Measurements from ENCODE around the gene FLT1.

The FLT1 gene

DNA sequence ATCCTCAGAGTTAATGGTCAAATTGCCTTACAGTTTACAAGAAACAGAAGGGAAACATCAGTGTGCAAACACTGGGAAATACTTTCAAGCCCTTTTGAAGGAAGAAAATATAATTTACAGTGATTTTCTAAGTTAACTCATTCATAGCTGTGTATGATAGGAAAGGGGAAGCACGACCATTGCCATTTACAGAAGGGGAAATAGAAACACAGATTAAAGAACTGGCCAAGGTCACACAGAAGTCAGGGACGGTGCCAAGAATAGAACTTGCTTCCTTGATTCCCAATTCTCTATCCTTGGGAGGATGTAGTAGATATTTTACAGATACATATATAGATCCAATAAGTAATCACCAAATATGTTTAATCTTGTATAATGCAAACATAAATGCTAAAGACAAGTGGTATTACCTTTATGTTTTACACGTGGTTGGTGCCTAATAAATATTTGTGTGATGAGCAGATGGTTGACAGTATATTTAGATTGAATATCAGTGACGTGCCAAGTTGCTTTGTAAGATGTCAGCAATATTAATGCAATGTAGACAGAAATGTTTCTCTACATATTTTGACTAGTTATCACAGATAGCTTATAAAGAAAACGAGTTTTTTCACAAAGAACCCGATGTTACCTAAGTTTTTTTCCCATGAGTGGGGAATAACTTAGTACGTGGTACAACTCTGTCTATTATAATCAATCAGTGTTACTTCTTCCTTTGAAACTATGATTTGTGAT lies 73.1 kb downstream of the FLT1 start:
- no peak for DNase-seq

DNA sequence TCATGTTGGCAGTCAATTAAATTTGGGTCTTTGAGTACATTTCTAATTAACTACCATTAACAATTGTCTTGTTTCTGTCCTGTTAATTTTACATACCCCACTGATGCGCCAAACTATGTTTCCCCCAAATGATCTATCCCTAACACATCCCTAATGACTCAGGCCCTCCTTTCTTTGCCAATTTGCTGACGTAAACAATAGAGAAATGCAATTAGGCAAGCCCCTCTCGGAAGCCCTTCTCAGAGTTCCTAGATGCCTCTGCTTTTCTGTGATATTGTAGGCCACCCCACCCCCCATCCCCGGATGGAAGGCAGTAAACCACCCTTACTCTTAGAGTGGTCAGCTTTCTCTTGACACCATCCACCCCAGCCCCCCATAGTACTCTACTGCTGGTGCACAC lies 74.2 kb downstream of the FLT1 start:
- DNase-seq = no peak

DNA sequence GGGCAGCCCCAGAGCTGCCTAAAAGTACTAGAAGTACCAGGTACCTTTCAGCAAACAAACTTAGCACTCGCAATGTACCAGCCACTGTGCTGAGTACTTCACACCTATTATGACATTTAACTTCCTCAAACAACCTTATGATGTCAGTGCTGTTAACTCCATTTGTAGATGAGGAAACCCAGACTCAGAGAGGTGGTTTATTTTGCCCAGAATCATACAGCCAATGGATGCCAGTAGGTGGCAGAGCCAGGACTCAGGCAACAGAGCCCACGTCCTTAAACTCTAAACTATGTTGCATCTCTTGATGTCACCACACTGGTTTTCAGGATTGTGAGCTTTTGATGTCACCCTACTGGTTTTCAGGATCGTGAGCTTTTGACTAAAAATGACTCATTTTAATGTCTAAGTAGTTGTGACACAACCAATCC lies 78.9 kb downstream of the FLT1 start:
- no peak for DNase-seq

DNA sequence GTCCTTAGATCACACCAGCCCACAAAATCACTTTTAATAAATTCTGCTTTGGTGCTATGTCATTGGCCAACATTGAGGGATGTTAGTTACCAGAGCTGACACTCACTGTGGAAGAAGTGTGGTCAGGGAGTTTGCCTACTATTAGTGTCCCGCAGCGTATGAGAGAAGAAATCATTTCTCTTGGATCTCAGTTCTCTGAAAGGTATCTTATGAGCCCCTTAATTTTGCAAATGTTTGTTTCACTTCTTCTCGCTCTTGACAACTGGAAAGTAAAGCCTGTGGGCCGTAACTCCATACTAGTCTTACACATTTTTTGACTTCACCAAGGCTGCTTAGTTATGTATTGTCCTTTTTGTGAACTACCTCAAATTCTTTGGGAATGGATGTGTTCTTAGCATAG lies 80.9 kb downstream of the FLT1 start:
- no peak for DNase-seq

DNA sequence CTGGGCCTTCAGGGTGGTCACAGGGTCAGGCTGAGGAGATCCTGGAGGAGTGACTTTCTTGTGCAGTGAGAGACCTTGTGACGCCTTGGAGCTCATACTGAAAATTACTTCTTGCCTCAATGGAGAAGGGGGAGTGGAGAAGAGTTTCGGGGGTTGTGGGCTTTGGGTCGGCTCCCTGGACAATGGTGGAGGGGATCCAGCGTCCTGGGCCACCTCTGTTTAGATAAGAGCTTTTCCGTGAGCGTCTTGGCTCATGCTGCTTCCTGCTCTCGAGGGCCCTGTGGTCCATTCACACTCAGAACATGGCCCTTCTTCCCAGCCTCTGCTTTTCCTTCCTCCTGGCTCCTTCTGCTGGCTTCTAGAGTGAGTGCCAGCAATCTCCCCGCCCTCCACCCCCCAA lies 81.9 kb downstream of the FLT1 start:
- no peak for DNase-seq

DNA sequence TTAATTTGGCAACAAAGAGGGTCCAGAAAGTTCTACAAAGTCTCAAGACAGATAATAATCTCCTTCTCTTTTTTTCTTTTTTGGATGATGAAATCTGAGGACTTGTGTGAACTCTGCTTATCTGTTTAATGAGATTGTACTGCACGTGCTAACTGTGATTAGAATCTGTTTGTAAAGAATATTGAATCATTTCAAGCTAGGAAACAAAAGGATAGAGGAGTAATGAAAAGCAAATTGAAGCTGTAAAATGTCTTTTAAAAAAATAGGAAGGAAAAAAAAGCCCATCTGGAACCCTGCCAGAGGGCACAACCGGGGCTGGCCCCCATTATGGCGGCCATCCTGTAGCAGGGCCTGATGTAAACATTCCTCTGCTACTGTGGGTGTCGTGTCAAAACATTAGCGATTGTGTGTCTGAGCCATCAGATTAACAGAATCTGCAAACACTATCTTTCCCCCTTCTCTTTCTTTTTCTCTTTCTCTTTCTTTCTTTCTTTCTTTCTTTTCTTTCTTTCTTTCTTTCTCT lies 83.0 kb downstream of the FLT1 start:
- no peak for DNase-seq

DNA sequence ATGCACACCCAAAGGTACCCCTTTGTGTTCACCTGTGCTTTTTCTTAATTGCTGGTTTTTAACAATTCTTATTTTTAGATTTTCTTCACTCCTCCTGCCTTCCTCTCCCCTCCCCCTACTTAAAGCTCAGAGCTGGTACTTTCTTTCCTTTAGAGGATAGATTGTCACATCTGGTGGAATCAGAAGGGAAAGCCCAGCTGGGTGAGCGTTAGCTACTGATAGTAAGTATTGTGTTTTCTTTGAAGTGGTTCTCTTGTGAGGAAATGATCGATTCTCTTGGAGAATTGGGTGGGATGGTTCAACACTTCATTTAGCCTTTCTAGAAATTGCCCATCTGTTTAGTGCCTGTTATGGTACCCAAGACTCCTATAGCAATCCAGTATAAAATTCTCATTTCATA lies 84.8 kb downstream of the FLT1 start:
- DNase-seq = no peak

DNA sequence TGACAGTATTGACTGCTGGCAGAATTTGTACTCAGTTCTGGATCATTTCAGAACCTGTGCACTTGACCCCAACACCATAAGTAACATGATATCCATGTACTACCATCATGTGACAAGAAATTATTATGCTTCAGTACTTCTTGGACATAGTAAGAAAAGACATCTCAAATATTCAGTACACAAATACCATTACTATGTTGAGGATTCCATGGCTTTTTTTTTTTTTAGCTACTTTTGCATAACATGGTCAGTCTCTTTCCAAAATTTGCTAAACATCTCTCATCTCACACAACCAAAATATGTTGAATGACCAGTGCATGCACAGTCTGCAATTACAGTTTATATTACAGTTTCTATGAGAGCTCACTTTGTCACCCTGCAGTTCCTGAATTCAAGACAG lies 85.3 kb downstream of the FLT1 start:
- DNase-seq = no peak

DNA sequence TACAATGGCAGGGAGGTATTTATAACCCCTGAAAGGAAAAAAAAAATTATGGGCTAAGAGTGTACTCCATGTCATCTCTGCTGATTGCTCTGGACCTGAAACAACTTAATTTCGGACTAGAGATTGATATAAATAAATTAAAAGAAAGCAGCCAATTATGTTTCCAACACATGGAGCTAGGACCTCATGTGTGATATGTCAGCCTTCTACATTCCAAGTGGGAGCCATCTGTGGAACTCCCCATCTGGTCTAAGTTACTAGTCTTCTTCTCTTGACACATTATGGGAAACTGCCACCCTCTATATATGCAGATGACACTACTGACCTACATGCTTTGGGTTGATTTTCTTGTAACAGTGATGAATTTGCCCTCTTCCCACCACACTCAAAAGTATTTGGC lies 86.1 kb downstream of the FLT1 start:
- DNase-seq = no peak

DNA sequence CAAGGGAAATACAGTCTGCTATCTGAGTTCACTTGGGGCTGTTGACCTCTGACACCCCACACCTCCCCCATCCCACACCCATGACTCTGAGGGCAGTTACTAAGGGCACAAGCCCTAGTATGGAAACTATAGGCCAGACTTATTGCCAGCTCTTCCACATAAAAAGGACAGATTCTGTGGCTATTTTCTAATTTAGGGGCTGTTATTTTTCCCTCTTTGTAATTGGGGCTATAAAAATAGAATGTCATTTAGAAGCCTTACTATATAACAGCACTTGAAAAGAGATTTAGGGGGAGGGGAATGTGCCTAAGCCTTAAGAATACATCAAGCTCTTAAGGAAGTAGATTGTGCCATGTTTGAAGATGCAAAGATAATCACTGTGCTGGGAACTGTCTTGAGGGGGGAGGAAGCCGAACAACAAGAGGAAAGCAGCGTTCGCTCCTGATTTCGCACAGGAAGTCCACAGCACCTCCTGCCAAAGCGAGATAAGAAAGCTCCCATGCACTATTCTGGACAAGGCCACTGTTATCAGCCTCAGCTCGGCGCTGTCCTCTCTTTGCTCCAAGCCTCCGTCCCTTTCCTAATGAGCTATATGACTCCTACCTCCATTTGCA lies 86.6 kb downstream of the FLT1 start:
- DNase-seq = no peak

DNA sequence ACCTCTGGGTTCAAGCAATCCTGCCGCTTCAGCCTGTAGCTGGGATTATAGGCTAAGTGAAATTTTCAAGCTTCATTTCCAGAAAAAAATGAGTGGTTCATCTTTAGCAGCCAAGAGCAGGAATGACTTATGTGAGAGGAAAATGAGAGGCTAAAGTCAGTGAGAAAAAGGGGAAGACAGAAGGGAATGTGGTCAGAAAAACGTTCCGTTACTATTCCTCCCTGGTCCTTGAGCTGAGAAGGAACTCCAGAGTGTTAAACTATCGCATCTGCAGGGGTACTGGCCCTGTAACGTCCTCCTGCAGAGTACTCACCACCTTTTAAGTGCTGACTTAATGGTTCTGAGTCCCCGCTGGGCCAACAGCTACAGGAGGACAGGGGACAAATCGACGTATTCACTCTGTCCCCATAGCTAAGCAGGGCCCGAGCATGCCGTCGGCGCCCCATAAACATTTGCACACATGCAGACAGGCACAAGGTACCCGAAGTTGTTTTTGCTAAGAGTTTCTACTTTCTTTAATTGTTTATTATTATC lies 88.1 kb downstream of the FLT1 start:
- no peak for DNase-seq

DNA sequence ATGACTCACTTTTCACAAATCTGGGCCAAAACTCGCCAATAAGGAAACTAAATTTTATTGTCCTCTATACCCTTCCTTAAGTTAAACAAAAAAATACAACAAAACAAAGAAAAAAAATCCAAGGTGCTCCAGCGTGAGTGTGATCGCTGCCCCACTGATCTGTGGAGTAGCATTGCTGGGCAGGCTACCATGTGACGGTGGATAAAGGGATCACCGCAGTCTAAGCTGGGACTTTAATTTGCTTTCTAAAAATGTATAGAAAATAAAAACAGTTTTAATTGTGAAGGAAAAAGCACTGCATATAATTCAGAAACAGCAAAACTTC lies 92.9 kb downstream of the FLT1 start:
- DNase-seq = no peak

DNA sequence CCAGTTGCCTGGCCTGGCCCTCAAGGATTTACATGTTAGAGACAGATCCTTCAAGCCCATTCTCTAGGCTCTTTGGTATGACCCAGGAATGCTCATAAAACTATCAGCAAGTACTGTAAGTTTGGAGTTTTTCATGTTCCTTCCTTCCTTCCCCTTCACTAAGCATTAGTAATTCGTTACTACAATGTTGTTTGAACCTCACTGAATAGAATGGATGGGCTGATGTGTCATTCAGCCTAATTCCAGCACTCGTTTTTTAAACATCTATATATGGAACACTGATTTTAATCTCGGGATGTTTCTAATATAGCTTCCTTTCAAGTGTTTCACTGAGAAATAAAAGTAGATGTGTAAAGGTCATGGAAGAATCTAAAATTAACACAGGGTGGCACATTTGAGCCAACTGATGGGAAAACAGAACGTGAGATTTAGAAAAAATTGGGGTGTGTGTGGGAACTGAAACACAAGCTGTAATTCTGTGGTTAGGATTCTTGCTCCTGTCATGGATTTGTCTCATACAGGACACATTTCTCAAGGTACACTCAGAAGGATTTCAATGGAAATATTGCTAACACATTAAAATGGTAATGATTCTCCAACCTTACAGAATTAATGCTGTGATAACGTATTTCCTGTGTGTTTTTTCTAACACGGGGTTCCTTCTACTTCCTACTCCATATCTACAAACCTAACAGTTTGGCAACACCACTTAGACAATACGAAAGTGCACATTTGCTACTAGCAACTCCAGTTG lies 93.4 kb downstream of the FLT1 start:
- DNase-seq = no peak

DNA sequence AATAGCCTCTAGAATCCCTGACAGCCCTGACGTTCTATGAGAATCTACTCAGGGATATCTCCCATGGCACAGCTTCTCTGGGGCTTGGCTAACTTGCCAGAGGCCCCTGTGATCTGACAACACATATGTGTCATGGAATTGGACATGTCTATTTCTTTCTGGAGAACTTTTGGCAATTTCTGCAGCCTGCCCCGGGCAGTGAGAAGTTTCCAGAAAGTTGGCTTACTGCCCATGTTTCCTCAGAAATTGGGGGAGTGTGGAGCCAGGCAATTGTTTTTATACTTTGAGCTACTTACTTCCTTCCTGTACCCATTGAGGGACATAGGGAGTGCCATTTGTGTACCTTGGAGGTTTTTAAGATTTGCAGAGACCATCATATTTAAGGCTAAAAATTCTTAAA lies 98.9 kb downstream of the FLT1 start:
- DNase-seq = no peak

DNA sequence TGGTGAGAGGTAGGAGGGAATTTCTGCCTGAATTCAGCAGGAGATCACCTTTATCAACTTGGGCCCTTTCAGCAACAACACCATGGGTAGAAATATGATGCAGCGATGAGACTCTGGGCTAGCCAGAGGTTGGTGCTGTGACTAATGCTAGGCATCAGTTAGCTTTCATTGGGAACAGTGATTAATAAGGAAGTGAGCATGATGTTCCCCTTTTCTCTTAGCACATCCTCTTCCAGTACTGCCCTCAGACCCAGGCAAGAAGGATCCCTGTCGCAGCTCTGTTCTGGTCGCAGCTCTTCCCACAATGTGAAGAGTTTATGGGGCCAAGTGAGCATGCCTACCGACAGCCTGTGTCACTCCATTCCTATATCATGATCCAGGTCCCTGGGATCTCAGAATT lies 100.5 kb downstream of the FLT1 start:
- no peak for DNase-seq

DNA sequence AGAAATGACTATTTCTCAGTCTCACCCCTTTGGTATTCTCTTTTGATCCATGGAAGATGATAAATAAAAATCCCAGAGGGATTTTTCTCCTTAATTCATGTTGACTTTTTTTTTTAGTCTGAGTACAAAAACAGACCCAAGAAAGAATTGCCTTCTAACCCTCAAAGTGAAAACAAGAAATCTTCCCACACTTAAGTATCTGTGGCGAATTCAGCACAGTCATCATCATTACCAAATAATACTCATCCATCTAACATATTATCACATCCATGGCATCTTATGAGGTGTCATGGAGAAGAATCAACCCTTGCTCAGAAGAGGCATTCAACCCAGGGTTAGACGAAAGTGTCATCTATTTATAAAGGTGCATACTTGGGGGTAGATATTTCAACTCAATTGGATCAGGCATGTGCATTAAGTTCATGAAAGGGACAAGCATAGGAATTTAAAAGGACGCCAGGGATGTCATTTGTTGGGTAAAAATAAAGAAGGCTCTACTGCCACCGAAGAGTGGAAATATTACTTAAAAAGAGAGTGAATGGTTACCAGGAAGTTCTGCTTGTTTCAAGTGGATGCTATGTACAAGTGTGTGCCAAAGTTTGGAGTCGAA lies 101.9 kb downstream of the FLT1 start:
- no peak for DNase-seq

DNA sequence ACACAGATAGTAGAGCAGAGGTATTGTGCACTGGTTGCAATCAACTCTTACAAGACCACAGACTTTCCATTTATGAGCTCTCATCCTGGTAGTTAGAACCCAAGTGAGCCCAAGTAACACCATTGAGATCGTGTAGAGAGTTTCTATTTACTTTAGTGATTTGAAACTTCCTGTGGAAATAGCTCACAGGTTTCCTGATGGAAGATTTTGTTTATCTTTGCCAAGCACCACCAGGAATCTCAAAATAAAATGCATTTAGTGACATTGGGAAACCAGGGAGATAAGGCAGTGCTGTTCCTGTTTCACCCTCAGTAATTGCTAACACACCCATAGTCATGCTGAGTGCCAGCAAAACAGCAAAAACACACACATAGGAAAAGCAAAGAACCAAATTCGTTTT lies 102.5 kb downstream of the FLT1 start:
- DNase-seq = no peak

DNA sequence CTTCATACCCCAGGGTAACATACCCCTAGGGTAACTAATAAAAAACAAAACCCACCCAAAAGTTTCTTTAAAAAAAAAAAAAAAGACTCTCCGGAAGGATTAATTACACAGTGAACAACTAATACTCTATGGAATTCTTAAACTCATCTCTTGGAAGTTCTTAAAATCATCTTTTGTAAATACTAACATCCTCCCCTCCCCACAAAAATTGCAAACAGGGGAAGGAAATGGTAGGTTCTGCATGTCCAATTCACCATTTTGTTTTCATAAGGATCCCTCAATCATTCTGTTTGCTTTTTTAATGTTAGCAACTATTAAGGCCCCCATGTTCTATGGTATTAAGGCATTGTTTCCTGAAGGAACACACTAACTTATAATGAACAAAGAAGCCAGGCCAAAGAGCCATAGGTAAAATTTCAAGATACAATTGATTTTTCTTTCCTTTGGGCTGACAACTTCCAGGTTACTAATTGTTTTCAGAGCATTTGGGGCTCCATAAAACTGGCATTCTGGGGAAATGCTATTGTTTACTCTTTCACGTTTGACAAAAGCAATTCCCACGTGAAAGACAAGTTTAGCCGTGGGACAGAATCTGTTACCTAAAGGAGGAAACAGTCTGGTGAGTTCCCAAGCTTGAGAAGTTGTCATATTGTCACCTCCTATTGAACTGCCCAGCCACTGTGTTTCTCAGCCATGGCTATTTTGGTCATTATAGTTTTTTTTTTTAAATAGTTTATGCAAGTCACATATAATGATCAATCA lies 107.0 kb downstream of the FLT1 start:
- DNase-seq = no peak

DNA sequence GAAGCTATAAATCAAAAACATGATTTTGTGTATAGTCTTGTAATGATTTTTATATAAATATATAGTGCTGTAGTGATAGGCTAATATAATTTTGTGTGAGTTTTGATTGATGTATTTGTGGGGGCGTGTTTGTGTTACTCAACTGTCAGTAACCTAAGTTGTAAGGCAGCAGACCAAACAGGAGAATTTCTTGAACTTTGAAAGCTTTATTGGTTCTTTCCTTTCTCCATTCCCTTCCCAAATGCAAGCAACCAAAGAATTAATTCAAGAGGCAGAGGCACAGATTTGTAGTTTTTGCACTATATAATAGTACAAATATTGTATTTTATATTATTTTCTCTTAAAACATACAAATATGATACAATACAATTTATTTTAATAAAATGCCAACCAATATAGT lies 109.6 kb downstream of the FLT1 start:
- DNase-seq = no peak

DNA sequence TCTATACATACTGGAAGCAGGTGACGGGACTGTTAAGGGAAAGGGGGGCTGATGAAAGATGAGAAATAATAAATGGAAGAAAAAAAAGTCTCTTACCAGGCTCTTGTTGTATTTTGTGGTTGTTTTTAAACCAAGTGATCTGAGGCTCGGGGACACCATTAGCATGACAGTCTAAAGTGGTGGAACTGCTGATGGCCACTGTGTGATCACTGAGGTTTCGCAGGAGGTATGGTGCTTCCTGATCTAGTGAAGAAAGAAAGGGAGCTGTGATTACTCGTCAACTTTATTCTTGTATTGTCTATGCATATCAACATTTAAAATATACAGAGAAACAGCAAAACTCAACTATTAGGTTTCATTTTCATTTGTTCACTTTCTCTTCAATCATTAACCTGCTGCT lies 110.1 kb downstream of the FLT1 start:
- no peak for DNase-seq

DNA sequence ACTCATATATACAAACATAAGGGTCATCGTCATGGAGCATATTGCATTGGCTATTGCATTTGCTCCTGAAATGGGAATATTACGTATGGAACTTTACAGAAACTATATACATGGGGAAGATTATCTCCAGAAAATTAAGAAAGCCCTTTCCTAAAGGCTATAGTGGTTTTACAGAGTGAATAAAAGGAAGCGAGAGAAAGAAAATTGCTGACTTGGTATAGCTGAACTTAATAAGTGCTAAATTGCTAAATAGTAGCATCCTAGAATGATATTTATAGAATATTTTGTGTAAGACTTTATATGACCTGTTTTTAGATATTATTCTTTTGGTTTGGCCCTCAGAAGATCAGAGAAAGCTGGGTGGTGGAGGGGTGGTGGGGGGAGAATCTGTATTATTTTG lies 114.6 kb downstream of the FLT1 start:
- DNase-seq = no peak

DNA sequence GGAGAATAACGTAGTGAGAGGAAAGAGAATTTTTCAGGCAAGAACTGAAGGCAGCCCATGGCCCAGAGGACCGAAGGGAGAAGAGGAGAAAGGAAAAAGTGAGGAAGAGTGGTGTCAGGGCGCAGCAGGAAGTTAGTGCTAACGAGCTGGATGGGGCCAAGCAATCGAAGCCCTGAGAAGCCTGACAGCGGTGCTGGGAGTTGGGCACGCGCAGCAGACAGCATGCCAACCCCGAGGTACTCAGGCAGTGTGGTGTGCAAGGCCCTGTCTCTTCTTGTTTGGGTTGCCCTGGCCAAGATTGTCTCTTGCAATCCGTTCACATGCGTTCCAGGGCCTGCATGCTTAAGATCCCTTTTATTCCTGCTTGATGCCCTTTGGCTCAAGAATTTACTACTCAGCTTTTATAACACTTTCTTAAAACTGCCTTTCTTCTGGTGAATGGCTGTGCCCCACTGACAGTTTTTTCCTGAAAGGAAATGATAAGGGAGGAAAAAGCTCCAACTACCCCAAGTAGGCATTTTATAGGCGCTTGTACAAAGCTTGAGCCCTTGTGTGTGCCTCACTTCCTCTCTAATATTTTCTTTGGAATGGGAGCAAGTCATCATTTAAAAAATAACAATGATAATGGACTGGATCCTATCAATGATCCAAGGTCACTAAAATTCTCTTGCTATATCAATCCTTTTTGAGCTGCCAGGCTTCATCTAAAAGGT lies 115.4 kb downstream of the FLT1 start:
- DNase-seq = no peak

All from activated CD8-positive, alpha-beta memory T cell treated with anti-CD3 and anti-CD28 coated beads, Interleukin-2, amount 50 U/mL, for 48 hours (primary cell).